ENCODE results near the gene ZNF804B. TPM values are rescaled to one million over a fixed set of nuclear protein-coding genes. Genes with fewer than 3 reads are reported as not detected.
A peak's percentile ranks its signal among the peaks of the same experiment; 100 is the strongest.

The ZNF804B gene
- total and polyA plus RNA-seq, 12 donors: 0.07 TPM; not detected in 11

- H3K36me3 ChIP-seq: no peaks in the 10 kb centered on the region
- no peak overlapping the region for H3K27ac ChIP-seq
- no peak overlapping the region for H3K4me3 ChIP-seq
- TF ChIP-seq CTCF (IDR thresholded peaks at IDR 0.05): no peak
- no peaks in the 10 kb centered on the region for H3K4me1 ChIP-seq
- no peak for DNase-seq
- 51 to 59% methylated on average over 4 of the region's 4 CpGs for WGBS, 2 donors
- H3K9me3 ChIP-seq: peaks cover 0 to 5% (median 0%) of the 10 kb centered on the region in 11 donors
- intact Hi-C loops (cut with DNase I): no loop called here
- no peaks in the 10 kb centered on the region for H3K27me3 ChIP-seq
- ATAC-seq: no peak
Measured at GRCh38 chr7:89264126-89264525, 504.6 kb downstream of the ZNF804B start.

DNA sequence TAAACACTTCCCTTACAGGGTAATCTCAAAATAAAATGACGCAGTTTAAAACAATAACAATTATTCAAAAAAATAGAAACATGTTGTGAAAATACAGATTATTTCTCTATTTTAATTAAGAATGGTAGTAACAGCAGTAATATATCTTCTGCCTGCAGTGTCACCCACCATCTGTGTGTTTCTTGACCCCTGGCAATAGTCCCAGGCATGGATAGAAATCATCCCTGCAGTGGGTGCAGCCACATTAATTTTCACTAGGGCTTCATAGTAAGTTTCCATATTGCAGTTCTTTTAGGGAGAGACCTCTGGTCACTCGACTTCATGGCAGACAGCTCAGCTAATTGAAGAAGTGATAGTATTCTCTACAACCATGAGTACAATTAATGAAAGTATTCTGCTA, 506.1 kb downstream of the ZNF804B start:
- TF ChIP-seq CTCF (IDR thresholded peaks at IDR 0.05): no peak
- intact Hi-C loops (cut with DNase I): no loop called here
- Histone ChIP-seq H3K4me3 (no peak overlapping the region), H3K27ac (no peak overlapping the region), H3K4me1 (no peaks in the 10 kb centered on the region), H3K27me3 (no peaks in the 10 kb centered on the region), H3K36me3 (no peaks in the 10 kb centered on the region), H3K9me3 (peaks cover 0 to 9% (median 0%) of the 10 kb centered on the region in 11 donors)
- WGBS, 2 donors: 37 to 42% methylated on average over 2 of the region's 2 CpGs
- ATAC-seq (no peak), DNase-seq (no peak)

GRCh38 chr7:89283302-89283701, 523.8 kb downstream of the ZNF804B start:
- no peaks in the 10 kb centered on the region for H3K4me1 ChIP-seq
- intact Hi-C loops (cut with DNase I): no loop called here
- no peaks in the 10 kb centered on the region for H3K27me3 ChIP-seq
- WGBS, 2 donors: 39 to 47% methylated on average over 2 of the region's 2 CpGs
- no peak overlapping the region for H3K27ac ChIP-seq
- DNase-seq (no peak), ATAC-seq (peak in 4 of 8 donors; percentile 39 to 71 (median 54))
- H3K9me3 ChIP-seq: peaks cover 0 to 10% (median 0%) of the 10 kb centered on the region in 11 donors
- no peak overlapping the region for H3K4me3 ChIP-seq
- no peaks in the 10 kb centered on the region for H3K36me3 ChIP-seq
- no peak for TF ChIP-seq CTCF (IDR thresholded peaks at IDR 0.05)

- ATAC-seq: no peak
- Histone ChIP-seq H3K27ac (no peak overlapping the region), H3K9me3 (no peaks in the 10 kb centered on the region), H3K36me3 (no peaks in the 10 kb centered on the region), H3K4me1 (no peaks in the 10 kb centered on the region), H3K4me3 (no peak overlapping the region), H3K27me3 (no peaks in the 10 kb centered on the region)
- no peak for TF ChIP-seq CTCF (IDR thresholded peaks at IDR 0.05)
- intact Hi-C loops (cut with DNase I): loop anchor here in 1 of 10 donors (10.0 kb wide), 1 partner anchor 64 kb away; no protein-coding TSS in a partner anchor
- no peak for DNase-seq
Measured at GRCh38 chr7:89308535-89308934, 549.0 kb downstream of the ZNF804B start.
